Measurements from ENCODE around the gene COLEC11.

DNA sequence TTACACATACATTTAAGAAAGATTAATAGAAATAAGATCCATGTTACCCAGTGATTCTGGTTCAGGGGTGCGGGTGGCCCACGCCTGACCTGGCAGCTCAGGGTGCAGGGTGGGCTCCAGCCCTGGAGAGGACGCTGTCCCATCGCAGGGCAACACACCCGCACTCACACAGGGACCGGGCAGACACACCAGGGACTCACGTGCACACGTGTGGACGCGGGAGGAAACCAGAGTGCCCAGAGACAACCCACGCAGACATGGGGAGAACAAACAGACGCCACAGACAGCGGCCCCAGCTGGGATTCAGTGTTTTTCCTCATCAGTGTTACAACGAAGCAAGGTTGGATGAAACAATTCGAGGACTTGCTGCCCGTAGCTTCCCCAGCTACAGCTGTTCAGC is 54.7 kb downstream of the COLEC11 start:
- no peak for TF ChIP-seq POLR2AphosphoS5 (IDR thresholded peaks at IDR 0.05)
- TF ChIP-seq, protein P1, sequence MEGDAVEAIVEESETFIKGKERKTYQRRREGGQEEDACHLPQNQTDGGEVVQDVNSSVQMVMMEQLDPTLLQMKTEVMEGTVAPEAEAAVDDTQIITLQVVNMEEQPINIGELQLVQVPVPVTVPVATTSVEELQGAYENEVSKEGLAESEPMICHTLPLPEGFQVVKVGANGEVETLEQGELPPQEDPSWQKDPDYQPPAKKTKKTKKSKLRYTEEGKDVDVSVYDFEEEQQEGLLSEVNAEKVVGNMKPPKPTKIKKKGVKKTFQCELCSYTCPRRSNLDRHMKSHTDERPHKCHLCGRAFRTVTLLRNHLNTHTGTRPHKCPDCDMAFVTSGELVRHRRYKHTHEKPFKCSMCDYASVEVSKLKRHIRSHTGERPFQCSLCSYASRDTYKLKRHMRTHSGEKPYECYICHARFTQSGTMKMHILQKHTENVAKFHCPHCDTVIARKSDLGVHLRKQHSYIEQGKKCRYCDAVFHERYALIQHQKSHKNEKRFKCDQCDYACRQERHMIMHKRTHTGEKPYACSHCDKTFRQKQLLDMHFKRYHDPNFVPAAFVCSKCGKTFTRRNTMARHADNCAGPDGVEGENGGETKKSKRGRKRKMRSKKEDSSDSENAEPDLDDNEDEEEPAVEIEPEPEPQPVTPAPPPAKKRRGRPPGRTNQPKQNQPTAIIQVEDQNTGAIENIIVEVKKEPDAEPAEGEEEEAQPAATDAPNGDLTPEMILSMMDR (IDR thresholded peaks at IDR 0.05): no peak
- no peak for TF ChIP-seq POLR2A (IDR thresholded peaks at IDR 0.05; ENCODE audit: low read depth)

All from esophagus muscularis mucosa (tissue), 3 donors.